HCT116 (cell line): ENCODE results near the gene AOPEP. TPM values are rescaled to one million over a fixed set of nuclear protein-coding genes. Genes with fewer than 3 reads are reported as not detected.

Experiments
- ATAC-seq: fragments of 200-7000 bp; cut with Tn5 transposase; 2 replicates; pipeline ENCODE4 v1.9.1; 2020; ENCODE audit warnings: mild to moderate bottlenecking, moderate library complexity
- BruUV-seq: library from RNA; stranded (reverse); fragments of 400-500 nt; replicated peaks from 2 replicates; lab custom pipeline; 2021; lab: Mats Ljungman, UMichigan
- CTCF ChIA-PET: fragments of 300-600 bp; sonication (Branson Sonifier 250); formaldehyde crosslinking; loops from one replicate; lab custom pipeline; 2021; ENCODE audit warnings: antibody characterized with exemption; lab: Charles Lee
- POLR2A ChIA-PET: fragments of 300-600, 350-600 bp; sonication (Branson Sonifier 250); formaldehyde crosslinking; loops from one replicate; lab custom pipeline; 2021; ENCODE audit warnings: antibody characterized with exemption; lab: Charles Lee
- RAD21 ChIA-PET, 2 experiments: fragments of 300-600 bp; sonication (Branson Sonifier 250); formaldehyde crosslinking; loops; one replicate each; lab custom pipeline; 2023; ENCODE audit warnings: low total read pairs in 2 of 2; ENCODE audit not compliant: uncharacterized antibody in 2 of 2, unreplicated experiment in 2 of 2, low non-redundant PET in 1 of 2; lab: Charles Lee
- DNase-seq: peaks from one replicate; pipeline ENCODE4 v3.0.0-alpha.2; 2010; ENCODE audit warnings: low read depth, low spot score
- H2AFZ ChIP-seq: fragments of 200-600 bp; shearing (Covaris generic), sonication (generic); 2 replicates; pipeline ENCODE4 v1.6.1; 2017; ENCODE audit warnings: low read depth, mixed run types, mixed read lengths, antibody characterized with exemption, low read length; ENCODE audit not compliant: poor library complexity, severe bottlenecking
- H3K27ac ChIP-seq: 2 replicates; pipeline ENCODE4 v1.5.1; 2012; ENCODE audit warnings: low read depth, low read length
- H3K27me3 ChIP-seq: fragments of 200-600 bp; sonication (generic); 2 replicates; pipeline ENCODE4 v1.6.1; 2016; ENCODE audit warnings: mixed run types, low read length, mixed read lengths; ENCODE audit not compliant: insufficient read depth
- H3K36me3 ChIP-seq, 2 experiments: fragments of 200-500 bp in 1 of 2; fragments of 200-600 bp in 1 of 2; sonication (Bioruptor generic) in 1 of 2; sonication (generic) in 1 of 2; 2 replicates each; pipeline versions ENCODE4 v1.5.1 to v1.6.1; 2014 to 2016; ENCODE audit warnings: low read length in 2 of 2, inconsistent platforms in 1 of 2, mixed read lengths in 1 of 2, mixed run types in 1 of 2; ENCODE audit not compliant: insufficient read depth in 2 of 2, control insufficient read depth in 1 of 2
- H3K4me1 ChIP-seq, 2 experiments: fragments of 200-600 bp in 1 of 2; sonication (generic) in 1 of 2; 2 replicates each; pipeline versions ENCODE4 v1.5.1 to v1.6.1; 2012 to 2017; ENCODE audit warnings: low read length in 2 of 2, inconsistent platforms in 1 of 2, mild to moderate bottlenecking in 1 of 2, mixed read lengths in 1 of 2, mixed run types in 1 of 2, moderate library complexity in 1 of 2; ENCODE audit not compliant: insufficient read depth in 2 of 2, control insufficient read depth in 1 of 2
- H3K4me2 ChIP-seq: fragments of 200-600 bp; sonication (generic); 2 replicates; pipeline ENCODE4 v1.6.1; 2017; ENCODE audit warnings: mixed run types, low read length, mixed read lengths
- H3K4me3 ChIP-seq, 2 experiments: fragments of 200-600 bp in 1 of 2; sonication (generic) in 1 of 2; replicated peaks in 1 of 2; 2 replicates each; pipeline ENCODE4 v1.5.1; 2011 to 2016; ENCODE audit warnings: low read length in 2 of 2, control low read depth in 1 of 2, low read depth in 1 of 2, mild to moderate bottlenecking in 1 of 2, mixed read lengths in 1 of 2, mixed run types in 1 of 2
- H3K79me2 ChIP-seq: fragments of 200-600 bp; sonication (generic); 2 replicates; pipeline ENCODE4 v1.6.1; 2017; ENCODE audit warnings: mild to moderate bottlenecking, mixed run types, low read length, moderate library complexity, mixed read lengths; ENCODE audit not compliant: insufficient read depth
- H3K9ac ChIP-seq: fragments of 200-600 bp; sonication (generic); 2 replicates; pipeline ENCODE4 v1.6.1; 2016; ENCODE audit warnings: low read length, mixed read lengths
- H3K9me2 ChIP-seq: fragments of 200-600 bp; sonication (generic), shearing (Covaris generic); 2 replicates; pipeline ENCODE4 v1.6.1; 2017; ENCODE audit warnings: mixed run types, mild to moderate bottlenecking, moderate library complexity; ENCODE audit not compliant: insufficient read depth
- H3K9me3 ChIP-seq, 2 experiments: fragments of 200-500 bp in 1 of 2; fragments of 200-600 bp in 1 of 2; sonication (Bioruptor generic) in 1 of 2; sonication (generic) in 1 of 2; 2 replicates each; pipeline ENCODE4 v1.6.1; 2014 to 2017; ENCODE audit warnings: low read length in 2 of 2, mixed read lengths in 2 of 2, inconsistent platforms in 1 of 2, low read depth in 1 of 2, mild to moderate bottlenecking in 1 of 2, mixed run types in 1 of 2, moderate library complexity in 1 of 2; ENCODE audit not compliant: control insufficient read depth in 1 of 2, insufficient read depth in 1 of 2
- H4K20me1 ChIP-seq: fragments of 200-600 bp; sonication (generic), shearing (Covaris generic); 2 replicates; pipeline ENCODE4 v1.6.1; 2017; ENCODE audit warnings: mixed run types, mild to moderate bottlenecking, moderate library complexity; ENCODE audit not compliant: insufficient read depth
- CBX3 ChIP-seq: IDR thresholded peaks from 2 replicates; pipeline ENCODE4 v1.6.1; 2012; ENCODE audit warnings: low read depth
- CEBPB ChIP-seq: IDR thresholded peaks from 2 replicates; pipeline ENCODE4 v1.6.1; 2012; ENCODE audit warnings: low read depth
- EGR1 ChIP-seq: IDR thresholded peaks from 2 replicates; pipeline ENCODE4 v1.6.1; 2012; ENCODE audit warnings: low read depth
- ELF1 ChIP-seq: IDR thresholded peaks from 2 replicates; pipeline ENCODE4 v1.6.1; 2012; ENCODE audit warnings: low read depth, borderline replicate concordance
- EZH2 ChIP-seq: fragments of 200-600 bp; sonication (generic); IDR thresholded peaks from 2 replicates; pipeline ENCODE4 v1.6.1; 2017; ENCODE audit warnings: antibody characterized with exemption, mixed run types
- EZH2phosphoT487 ChIP-seq: fragments of 200-600 bp; IDR thresholded peaks from 2 replicates; pipeline ENCODE4 v1.6.1; 2018; ENCODE audit warnings: antibody characterized with exemption, borderline replicate concordance
- FOSL1 ChIP-seq: IDR thresholded peaks from 2 replicates; pipeline ENCODE4 v1.6.1; 2012; ENCODE audit warnings: low read depth
- POLR2A ChIP-seq: IDR thresholded peaks from 2 replicates; pipeline ENCODE4 v1.7.0; 2011; ENCODE audit warnings: borderline replicate concordance; ENCODE audit not compliant: insufficient read depth, insufficient read length; ENCODE audit errors: extremely low read depth
- POLR2AphosphoS5 ChIP-seq: IDR thresholded peaks from 2 replicates; pipeline ENCODE4 v1.6.1; 2011; ENCODE audit warnings: mild to moderate bottlenecking, low read depth, low read length, moderate library complexity
- RAD21 ChIP-seq: IDR thresholded peaks from 2 replicates; pipeline ENCODE4 v1.6.1; 2012; ENCODE audit warnings: low read depth, mild to moderate bottlenecking
- SIN3A ChIP-seq: IDR thresholded peaks from 2 replicates; pipeline ENCODE4 v1.6.1; 2012; ENCODE audit warnings: low read depth
- SP1 ChIP-seq: IDR thresholded peaks from 2 replicates; pipeline ENCODE4 v1.6.1; 2012; ENCODE audit warnings: low read depth
- SRF ChIP-seq: IDR thresholded peaks from 2 replicates; pipeline ENCODE4 v1.6.1; 2012; ENCODE audit warnings: low read depth
- TCF7L2 ChIP-seq: IDR thresholded peaks from 2 replicates; pipeline ENCODE4 v1.7.0; 2011; ENCODE audit warnings: borderline replicate concordance, inconsistent platforms; ENCODE audit not compliant: insufficient read depth, insufficient read length; ENCODE audit errors: extremely low read depth
- YY1 ChIP-seq: IDR thresholded peaks from 2 replicates; pipeline ENCODE4 v1.6.1; 2011; ENCODE audit warnings: low read length, low read depth, moderate library complexity, mild to moderate bottlenecking; ENCODE audit not compliant: insufficient replicate concordance; ENCODE audit errors: extremely low read depth
- ZFX ChIP-seq: fragments of 450-650 bp; IDR thresholded peaks from 2 replicates; pipeline ENCODE4 v1.6.1; 2017
- ZNF274 ChIP-seq: fragments of 200-500 bp; sonication (Bioruptor generic); IDR thresholded peaks from 2 replicates; pipeline ENCODE4 v1.6.1; 2014; ENCODE audit warnings: mild to moderate bottlenecking, low read depth, low read length, inconsistent platforms
- intact Hi-C: fragments of 100-400 bp; cut with micrococcal nuclease; formaldehyde crosslinking; loops from 2 replicates; pipeline ENCODE4 v1.10.0; 2022
- total RNA-seq: library from RNA; stranded (reverse); gene quantifications from one replicate; pipeline ENCODE4 v1.2.1, GENCODE V29; 2021; ENCODE audit not compliant: unreplicated experiment
- TF ChIP-seq, protein P1 (sequence below): IDR thresholded peaks from 2 replicates; pipeline ENCODE4 v1.6.1; 2011; ENCODE audit warnings: mild to moderate bottlenecking, low read length, moderate library complexity; ENCODE audit not compliant: insufficient replicate concordance; ENCODE audit errors: extremely low read depth

Gene AOPEP
- total RNA-seq, 1 experiment from 2014 or later = 15.1 TPM

DNA sequence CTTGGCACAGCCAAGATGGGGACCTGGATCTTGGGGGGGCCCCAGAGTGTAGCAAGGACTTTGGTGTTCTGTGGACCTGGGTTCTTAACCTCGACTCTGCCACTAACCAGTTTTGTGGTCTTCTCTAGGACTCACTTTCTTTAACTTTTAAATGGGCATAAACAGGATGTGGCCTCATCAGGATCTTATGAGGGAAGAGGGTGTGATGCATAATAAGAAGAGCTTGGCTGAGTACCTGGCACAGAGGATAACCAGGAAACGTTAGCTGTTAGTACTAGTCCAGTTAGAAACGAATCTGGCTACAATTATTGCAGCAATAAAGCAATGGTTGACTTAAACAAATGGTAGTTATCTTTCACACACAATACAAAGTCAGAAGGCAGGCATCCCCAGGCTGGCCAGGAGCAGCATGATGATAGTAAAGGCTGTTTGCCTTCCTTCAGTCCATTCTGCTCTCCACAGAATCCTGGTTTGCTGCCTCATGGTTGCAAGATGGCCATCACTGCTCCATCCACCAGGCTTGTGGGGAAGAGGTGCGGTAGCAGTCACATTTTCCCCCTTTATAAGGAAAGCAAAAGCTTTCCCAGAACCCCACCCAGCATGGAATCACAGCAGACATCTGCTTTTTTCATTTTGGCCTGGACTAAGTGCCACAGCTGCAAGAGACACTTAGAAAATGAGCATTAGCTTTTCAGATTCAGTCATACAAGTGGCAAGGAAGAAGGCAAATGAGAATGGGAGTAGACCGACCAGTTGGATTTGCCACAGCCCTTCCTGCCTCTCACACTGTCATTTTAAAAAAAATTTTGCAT lies 225.0 kb downstream of the AOPEP start:
- DNase-seq = no peak
- no peak for TF ChIP-seq EGR1
- TF ChIP-seq TCF7L2 = no peak
- TF ChIP-seq SP1 = no peak
- no peak for TF ChIP-seq SRF
- no peak for TF ChIP-seq EZH2
- TF ChIP-seq ELF1 = no peak
- TF ChIP-seq CBX3 = no peak
- TF ChIP-seq FOSL1 = no peak
- TF ChIP-seq ZFX = no peak
- no peak for TF ChIP-seq SIN3A
- TF ChIP-seq, all 23 proteins: peak for 0
- Histone ChIP-seq H3K9me2 (no peaks in the 10 kb centered on the region), H3K79me2 (no peaks in the 10 kb centered on the region), H3K9me3 (no peaks in the 10 kb centered on the region), H3K4me3 (no peak overlapping the region), H3K27me3 (no peaks in the 10 kb centered on the region), H4K20me1 (no peaks in the 10 kb centered on the region), H3K4me1 (peaks cover 20 to 28% of the 10 kb centered on the region in 2 experiments), H3K4me2 (peak overlapping the region; percentile 41), H2AFZ (no peak overlapping the region), H3K9ac (no peak overlapping the region), H3K27ac (no peak overlapping the region), H3K36me3 (no peaks in the 10 kb centered on the region)
- POLR2A ChIA-PET = no interaction called here
- RAD21 ChIA-PET = no interaction called here
- ATAC-seq = no peak
- no TSS peak for BruUV-seq
- CTCF ChIA-PET = no interaction called here
- intact Hi-C loops = no loop called here

DNA sequence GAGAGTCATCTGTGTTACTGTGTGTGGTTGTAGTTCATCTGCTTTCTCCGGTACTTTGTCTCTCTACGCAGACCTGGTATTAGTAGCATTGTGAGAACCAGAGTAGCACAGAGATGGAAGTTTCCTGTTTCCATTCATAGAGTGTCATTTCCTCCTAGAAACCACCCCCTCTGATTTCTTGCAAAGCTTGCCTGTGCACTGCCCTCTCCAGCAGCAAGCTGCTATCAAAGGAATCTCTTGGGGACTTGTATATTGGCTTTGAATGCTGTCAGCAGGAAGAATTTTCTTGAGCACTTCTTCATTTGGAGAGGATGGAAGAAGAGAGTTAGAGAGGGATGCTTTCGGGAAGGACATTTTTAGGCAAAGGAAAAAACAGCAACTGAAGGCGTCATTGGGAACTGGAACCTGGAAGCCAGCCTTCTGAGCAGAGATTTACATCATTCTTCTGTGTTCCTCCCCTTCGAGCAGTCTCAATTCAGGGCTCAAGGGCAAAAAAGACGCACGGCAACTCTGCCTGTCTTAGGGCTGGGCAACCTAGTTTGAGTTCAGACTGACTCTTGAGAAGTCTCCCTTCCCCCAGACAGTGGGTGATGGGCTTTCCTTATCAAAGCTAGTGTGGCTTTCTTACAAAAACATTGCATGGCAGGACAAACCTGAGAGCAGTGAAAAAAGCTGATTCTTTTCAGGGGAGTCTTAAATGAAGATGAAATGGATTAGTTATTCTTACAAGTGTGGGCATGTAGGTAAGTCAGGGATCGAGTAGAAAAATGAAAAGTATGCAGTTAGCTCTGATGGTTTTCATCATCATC lies 226.3 kb downstream of the AOPEP start:
- Histone ChIP-seq H3K9ac (no peak overlapping the region), H3K27me3 (no peaks in the 10 kb centered on the region), H3K4me2 (no peak overlapping the region), H3K4me1 (peaks cover 20 to 27% of the 10 kb centered on the region in 2 experiments), H2AFZ (no peak overlapping the region), H4K20me1 (no peaks in the 10 kb centered on the region), H3K4me3 (no peak overlapping the region), H3K9me3 (no peaks in the 10 kb centered on the region), H3K79me2 (no peaks in the 10 kb centered on the region), H3K36me3 (no peaks in the 10 kb centered on the region), H3K9me2 (no peaks in the 10 kb centered on the region), H3K27ac (no peak overlapping the region)
- no TSS peak for BruUV-seq
- intact Hi-C loops = no loop called here
- ChIA-PET RAD21 (no interaction called here), POLR2A (no interaction called here), CTCF (no interaction called here)
- no peak for ATAC-seq
- DNase-seq = no peak
- TF ChIP-seq, protein P1, sequence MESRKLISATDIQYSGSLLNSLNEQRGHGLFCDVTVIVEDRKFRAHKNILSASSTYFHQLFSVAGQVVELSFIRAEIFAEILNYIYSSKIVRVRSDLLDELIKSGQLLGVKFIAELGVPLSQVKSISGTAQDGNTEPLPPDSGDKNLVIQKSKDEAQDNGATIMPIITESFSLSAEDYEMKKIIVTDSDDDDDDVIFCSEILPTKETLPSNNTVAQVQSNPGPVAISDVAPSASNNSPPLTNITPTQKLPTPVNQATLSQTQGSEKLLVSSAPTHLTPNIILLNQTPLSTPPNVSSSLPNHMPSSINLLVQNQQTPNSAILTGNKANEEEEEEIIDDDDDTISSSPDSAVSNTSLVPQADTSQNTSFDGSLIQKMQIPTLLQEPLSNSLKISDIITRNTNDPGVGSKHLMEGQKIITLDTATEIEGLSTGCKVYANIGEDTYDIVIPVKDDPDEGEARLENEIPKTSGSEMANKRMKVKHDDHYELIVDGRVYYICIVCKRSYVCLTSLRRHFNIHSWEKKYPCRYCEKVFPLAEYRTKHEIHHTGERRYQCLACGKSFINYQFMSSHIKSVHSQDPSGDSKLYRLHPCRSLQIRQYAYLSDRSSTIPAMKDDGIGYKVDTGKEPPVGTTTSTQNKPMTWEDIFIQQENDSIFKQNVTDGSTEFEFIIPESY = no peak
- no peak for TF ChIP-seq CEBPB
- no peak for TF ChIP-seq POLR2AphosphoS5
- no peak for TF ChIP-seq YY1
- TF ChIP-seq TCF7L2 = no peak
- TF ChIP-seq SRF = no peak
- TF ChIP-seq ELF1 = no peak
- no peak for TF ChIP-seq ZNF274
- no peak for TF ChIP-seq EZH2
- TF ChIP-seq POLR2A = no peak
- TF ChIP-seq ZFX = no peak
- TF ChIP-seq RAD21 = no peak
- no peak for TF ChIP-seq FOSL1
- no peak for TF ChIP-seq EGR1
- TF ChIP-seq EZH2phosphoT487 = no peak
- no peak for TF ChIP-seq CBX3
